GM19043 (cell line): ENCODE measurements around the gene FAM209B.
A peak's percentile ranks its signal among the peaks of the same experiment; 100 is the strongest.
"Not testable (repeated sequence)": the region's sequence is repeated elsewhere in the genome, so short reads cannot be mapped to it uniquely, and the experiment has no call there.

ENCODE experiments used
- ATAC-seq: cut with Tn5 transposase; IDR thresholded peaks from one replicate; pipeline ENCODE4 v1.9.1; 2021; ENCODE audit warnings: low read depth; ENCODE audit not compliant: unreplicated experiment

FAM209B gene

DNA sequence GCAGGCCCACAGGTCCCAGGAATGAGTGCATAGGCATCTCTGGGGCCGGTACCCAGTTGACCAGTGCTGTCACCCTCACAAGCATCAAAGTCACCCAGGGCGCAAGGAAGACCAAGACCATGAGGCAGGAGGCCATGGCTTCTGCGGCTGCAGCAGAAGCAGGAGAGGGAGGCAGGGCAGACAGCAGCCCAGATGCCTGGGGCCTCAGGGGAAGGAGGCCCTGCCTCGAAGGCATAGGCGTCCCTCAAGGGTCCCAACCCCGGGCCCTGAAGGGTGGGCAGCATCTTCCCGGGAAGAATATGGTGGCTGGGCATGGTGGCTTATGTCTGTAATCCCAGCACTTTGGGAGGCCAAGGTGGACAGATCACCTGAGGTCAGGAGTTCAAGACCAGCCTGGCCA is 5.5 kb upstream of the FAM209B start:
- no peak for ATAC-seq

DNA sequence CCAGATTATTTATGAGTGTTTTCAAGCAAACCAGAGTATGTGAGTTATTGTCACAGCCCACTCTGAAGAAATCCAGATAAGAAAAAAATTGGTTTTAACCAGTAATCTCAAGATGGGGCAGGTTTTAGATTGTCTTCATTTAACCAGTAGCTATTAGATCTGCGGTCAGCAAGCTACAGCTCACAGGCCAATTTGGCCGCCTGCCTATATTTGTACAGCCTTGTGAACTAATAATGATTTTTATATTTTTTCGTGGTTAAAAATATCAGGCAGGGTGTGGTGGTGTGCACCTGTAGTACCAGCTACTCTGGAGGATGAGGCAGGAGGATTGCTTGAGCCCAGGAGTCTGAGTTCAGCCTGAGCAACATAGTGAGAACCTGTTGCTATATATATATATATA is 5.0 kb downstream of the FAM209B start:
- ATAC-seq, result no peak

DNA sequence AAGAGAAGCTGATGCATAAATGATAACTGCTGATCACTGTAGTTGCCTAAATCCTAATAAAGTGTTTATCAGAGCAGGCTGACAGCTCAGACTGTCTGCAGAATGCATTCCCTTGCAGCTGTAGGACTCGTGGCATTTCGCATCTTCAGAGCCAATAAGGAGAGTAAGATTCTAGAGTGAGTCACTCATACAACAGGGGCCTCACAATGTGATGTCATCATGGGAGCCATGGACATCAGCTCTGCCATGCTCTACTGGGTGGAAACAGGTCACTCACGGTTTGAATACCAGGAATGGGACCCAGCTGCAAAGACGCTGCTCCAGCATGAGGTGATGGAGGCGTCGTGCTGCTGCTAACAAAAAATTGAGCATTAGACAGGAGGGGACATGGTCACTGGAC is 7.4 kb downstream of the FAM209B start:
- no peak for ATAC-seq

DNA sequence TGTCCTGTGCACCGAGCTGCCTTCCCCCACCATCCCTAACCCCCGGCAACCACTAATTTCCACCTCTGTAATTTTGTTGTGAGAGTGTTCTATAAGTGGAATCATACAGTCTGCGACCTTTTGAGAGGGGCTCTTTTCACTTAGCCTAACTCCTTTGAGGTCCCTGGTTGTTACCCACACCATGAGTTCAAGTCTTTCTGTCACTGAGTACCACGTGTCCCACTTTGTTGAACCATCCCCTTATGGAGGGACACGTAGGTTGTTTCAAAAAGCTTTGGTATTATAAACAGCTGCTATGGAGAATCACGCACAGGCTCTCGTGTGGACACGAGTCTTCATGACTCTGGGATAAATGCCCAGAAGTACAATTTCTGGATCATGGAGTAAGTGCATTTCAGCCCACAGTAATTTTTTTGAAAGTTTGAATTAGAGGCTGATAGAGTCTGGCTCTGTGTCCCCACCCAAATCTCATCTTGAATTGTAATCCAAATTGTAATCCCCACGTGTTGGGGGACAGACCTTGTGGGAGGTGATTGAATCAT is 9.5 kb downstream of the FAM209B start:
- ATAC-seq, result no peak

DNA sequence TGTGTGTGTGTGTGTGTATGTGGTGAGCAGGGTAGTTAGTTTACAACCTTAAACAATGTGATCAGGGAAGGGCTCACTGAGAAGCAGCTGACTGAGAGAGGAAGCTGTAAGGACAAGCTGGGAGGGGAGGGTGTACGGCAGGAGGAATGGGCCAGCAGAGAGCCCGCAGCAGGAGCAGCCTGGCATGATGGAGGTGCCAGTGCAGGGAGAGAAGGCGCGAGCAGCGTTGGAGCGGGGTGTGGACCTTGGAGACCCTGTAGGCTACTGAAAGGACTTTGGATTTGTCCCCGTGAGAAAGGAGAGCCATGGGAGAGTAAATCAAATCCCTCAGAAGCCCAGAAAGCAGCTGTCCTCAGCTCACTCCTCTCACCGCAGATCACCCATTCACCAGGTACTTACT is 18.5 kb downstream of the FAM209B start:
- ATAC-seq, result no peak

DNA sequence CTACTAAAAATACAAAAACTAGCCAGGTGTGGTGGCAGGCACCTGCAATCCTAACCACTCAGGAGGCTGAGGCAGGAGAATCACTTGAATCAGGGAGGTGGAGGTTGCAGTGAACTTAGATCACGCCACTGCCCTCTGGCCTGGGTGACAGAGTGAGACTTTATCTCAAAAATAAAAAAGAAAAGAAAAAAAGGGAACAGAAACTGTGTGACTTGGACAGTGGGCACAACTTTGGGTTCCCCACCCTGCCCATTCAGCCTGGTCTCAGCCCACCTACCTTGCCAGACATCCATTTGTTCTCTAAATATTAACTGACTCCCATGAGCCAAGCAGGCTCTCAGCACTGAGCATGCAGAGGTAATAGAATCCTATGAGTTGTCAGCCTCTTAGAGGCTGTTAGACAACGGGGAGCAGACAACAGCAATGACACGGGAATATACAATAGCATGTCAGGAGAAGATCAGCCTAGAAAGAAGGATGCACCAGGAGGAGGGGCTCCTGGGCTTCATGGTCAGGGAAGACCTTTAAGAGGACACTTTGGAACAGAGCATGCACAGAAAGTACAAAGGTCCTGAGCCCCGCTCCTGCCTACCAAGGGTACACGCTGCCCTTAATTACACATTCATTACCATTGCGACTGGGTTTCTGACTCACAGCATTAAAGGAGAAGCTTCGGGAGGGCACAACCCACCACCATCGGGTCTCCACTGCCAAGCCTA is 20.0 kb downstream of the FAM209B start:
- no peak for ATAC-seq

DNA sequence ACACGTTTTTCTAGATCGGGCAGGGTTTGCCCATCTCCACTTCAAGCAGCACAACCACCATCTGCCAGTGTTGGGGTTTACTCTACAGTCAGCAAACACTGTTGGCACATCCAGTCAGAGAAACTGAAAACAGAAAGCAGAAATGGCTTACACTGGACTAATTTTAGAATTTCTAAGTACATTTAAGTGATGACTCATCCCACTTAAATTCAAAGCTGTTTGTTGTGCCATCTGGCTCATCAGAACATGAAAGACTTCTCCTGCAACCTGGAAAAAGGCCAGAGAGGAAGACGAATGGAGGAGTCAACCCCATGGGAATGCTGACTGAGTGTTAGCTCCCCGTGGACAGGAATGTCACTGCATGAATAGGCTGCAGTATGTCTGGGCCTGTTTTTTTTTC is 21.8 kb downstream of the FAM209B start:
- peak; percentile 87 for ATAC-seq

DNA sequence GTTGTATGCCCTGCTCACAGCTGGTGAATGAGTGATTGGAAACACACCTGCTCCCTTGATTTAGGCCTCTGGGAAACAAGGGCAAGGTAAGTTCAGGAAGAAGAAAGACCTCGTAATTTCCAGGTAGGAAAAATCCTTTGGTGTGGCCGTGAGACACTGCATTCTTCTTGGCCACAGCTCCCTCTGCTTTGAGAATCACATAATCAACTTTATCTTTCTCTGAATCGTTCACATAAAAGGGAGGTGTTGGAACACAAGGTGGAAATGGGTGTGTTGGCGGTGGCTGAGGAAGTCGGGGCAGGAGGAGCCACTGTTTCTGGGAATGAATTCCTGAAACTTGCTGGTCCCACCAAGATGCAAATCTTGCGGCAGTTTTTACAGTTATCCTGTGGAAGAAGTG is 25.9 kb downstream of the FAM209B start:
- no peak for ATAC-seq

DNA sequence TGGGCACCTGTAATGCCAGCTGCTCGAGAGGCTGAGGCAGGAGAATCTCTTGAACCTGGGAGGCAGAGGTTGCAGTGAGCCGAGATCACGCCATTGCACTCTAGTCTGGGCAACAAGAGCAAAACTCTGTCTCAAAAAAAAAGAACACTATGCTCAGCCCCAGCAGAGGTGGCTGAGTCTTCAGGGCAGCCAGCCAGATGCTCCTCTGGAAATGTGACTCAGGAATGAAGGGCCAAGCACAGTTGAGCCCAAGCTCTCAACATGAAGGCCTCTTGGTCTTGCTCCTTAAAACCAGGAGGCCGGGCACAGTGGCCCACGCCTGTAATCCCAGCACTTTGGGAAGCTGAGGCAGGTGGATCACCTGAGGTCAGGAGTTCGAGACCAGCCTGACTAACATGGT is 31.5 kb downstream of the FAM209B start:
- not testable (repeated sequence) for ATAC-seq

DNA sequence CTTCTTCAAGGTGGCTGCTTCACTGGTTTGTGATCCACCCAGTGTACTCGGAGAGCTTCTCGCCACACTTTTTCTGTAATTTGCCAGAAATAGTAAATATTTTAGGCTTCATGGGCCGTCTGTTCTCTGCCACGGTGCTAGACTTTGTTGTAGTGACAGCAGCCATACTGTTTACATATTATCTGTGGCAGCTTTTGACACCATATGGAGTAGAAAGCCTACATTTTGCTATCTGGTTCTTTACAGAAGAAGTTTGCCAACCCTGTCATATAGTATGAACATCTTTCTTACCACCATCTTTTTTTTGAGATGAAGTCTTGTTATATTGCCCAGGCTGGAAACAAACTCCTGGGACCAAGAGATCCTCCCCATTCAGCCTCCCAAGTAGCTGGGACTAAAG is 32.5 kb downstream of the FAM209B start:
- ATAC-seq, result no peak

DNA sequence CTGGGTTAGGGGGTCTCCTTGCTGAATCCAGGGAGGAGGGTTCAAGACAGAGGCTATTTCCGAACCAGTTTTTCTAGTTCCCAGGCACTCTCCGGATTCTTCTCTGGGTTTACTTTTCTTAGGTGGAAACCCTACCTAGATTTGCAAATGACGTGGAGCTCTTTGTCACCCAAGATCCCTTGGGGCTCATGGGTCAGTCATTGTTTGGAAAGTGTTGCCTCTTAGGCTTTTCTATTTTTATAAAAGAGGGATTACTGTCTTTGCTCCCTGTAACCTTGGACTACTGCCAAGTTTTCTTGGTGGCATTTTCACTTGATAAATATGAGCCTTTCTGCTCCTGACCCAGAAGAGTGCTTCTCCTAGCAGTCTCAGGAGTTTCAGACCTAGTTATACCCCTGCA is 33.6 kb downstream of the FAM209B start:
- no peak for ATAC-seq

DNA sequence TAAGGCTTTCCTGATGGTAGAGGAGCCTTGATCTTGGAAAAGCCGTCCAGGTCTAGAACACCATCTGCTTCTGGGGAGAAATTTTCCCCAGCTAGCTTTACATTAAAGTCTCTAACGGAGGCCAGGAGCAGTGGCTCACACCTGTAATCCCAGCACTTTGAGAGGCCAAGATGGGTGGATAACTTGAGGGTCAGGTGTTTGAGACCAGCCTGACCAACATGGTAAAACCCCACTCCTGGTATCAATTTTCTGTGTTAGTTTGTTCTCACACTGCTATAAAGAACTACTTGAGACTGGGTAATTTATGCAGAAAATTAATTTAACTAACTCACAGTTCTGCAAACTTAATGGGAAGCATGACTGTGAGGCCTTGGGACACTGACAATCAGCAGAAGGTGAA is 37.8 kb downstream of the FAM209B start:
- ATAC-seq, result no peak

DNA sequence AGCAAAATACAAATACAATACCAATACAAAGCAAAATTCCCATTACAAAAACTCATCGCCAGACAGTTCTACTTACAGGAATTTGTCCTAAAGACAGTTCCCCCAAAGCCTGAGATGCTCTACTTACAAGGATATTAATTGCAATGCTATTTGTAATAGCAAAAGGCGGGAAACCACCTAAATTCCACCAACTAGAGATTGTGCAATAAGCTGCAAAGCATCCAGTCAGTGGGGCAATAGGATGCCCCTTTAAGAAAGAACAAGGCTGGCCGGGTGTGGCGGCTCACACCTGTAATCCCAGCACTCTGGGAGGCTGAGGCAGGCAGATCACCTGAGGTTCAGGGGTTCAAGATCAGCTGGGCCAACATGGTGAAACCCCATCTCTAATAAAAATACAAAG is 39.1 kb downstream of the FAM209B start:
- no peak for ATAC-seq

DNA sequence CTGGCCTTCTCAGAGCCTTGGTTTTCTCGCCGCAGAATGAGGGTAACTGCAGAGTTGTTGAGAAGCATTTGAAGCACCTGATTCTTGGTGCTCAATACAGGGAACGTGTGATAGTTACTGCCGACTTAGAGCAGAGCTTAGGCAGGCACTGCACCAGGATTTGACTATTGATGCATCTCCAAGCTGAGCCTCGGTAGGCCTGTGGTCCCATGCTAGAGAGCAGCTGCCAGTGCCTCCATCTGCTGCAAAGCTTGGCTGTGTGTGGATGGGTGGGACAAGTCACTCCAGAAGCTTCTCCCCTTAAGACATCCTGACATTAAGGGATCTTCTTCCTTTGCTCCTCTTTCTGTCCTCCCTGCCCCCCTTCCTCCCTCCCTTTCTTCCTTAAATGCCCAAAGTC is 40.9 kb downstream of the FAM209B start:
- ATAC-seq, result no peak

DNA sequence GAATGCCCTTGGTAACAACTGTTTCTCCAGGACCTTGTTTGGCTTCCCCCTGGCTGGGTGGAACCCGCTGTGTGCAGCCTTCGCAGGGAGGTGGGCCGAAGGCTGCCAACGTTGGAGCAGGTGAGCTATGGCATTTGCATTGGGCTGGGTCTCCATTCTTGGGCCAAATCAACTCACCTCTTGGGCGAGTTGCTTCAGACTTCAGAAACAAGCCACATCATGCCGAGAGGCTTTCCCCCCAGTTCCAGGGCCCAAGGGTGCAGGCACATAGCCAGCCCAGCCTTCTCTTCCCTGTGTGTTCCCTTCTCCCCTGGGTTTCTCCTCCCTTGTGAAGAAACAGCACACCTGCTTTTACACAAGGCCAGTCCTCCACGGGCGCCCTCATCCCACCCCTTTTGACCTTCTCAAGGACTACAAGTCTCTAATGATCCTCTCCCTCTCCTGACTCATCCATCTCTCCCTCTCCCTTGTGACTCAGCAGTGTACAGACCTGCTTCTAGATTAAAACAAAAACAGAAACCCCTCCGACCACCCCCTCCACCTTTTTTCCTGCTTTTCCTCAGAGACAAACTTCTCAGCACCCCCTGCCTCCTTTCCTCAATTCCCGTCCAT is 41.6 kb downstream of the FAM209B start:
- ATAC-seq, result no peak

DNA sequence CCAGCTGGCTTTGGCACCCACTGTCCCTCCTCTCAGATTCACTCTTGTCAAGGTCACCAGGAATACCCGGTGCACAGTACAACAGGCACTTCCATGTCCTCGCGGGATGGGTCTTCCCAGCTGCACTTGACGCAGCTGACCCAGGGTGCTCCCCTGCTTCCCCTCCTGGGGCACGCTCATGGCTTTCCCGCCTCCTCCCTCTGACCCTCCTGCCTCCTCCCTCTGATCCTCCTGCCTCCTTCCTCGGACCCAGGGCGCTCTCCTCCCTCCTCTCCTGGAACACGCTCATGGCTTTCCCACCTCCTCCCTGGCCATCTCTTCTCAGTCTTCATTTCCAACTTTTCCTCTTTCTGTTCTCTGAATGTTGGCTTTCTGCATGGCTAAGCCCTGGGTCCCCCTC is 42.1 kb downstream of the FAM209B start:
- no peak for ATAC-seq

DNA sequence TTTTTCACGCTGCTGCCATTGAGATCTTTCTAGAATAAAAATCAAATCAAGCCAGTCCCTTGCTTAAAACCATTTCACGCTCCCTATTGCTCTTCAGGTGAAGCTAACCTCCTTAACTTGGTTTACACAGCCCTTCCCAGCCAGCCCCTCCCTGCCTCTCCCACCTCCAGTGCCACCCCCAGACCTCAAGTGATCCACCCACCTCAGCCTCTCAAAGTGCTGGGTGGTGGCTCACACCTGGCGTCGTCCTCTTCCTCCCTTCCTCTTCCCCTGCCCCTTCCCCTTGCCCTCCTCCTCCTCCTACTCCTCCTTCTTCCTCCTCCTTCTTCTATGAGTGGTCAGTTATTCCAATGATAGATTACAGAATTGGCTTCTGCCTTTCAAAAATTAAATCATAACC is 42.9 kb downstream of the FAM209B start:
- ATAC-seq, result no peak

DNA sequence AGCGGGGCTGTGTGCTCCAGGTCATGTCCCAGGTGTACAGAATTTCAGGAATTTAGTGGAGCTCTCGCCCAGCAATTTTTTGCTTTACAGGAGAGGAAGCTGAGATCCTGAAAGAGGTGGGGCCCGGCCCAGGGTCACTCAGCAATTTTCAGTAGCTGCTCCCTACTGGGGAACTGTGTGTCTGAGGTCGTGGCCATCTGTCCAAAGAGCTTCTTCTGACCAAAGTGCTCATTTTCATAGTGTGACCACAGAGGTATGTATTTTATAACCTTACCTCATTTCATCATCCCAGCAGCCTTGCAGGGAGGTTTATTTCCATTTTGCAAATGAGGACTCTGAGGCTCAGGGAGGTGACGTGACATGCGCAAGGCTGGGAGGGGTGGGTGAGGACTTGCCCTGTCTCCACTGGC is 46.3 kb downstream of the FAM209B start:
- no peak for ATAC-seq

DNA sequence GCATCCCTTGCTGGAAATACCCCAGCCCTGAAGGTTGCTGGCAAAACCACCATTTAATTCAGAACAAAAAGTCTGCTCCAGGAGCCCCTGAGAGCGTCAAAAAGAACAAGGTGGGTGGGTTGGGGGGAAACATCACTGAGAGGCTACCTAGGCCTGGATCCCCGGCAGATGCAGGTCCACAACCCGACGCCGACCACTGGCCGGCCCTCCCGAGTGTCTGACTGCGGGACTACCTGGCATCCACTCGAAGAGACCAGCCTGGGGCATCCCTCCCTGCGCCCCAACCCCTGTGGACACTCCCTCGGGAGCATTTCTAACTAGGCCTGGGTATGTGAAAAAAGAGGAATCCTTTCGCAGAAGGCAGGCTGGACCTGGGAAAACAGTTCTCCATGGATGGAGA is 47.2 kb downstream of the FAM209B start:
- no peak for ATAC-seq

DNA sequence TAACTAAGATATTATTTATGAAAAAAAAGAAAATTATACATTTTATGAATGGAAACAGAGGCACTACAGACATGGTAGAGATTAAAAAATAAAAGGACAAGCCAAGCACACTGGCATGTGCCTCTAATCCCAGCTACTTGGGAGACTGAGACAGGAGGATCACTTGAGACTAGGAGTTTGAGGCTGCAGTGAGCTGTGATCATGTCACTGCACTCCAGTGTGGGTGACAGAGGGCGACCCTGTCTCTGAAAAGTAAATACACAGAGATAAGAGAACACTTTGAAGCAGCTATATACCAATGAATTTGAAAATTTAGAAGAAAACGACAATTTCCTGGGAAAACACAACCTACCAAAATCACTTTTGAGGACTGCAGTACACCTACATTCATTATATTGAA is 48.7 kb downstream of the FAM209B start:
- no peak for ATAC-seq

DNA sequence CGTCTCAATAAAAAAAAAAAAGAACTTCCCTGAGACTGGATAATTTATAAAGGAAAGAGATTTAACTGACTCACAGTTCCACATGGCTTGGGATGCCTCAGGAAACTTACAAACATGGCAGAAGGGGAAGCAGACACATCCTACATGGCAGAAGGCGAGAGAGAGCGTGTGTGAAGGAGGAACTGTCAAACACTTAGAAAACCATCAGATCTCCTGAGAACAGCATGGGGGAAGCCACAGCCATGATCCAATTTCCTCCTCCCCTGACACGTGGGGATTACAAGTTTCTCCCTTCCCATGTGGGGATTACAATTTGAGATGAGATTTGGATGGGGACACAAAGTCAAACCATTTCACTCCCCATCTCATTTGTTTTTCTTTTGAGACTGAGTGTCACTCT is 49.5 kb downstream of the FAM209B start:
- no peak for ATAC-seq

DNA sequence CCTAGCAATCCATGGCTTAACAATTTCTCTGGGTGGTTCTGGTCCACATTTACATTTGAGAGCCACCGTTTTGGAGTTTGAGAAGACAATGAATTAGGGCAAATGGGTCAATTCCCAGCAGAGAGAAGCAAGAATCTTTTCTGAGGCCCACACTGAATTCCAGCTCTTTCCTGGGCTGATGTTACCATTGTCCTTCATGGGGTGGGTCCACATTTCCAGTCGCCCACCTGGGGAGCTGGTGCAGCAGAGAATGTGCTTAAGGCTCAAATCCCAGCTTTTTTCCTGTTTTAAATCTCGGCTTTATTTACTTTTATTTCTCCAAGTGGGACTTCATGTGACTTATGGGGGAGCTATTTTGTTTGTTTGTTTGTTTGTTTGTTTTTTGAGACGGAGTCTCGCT is 51.9 kb downstream of the FAM209B start:
- no peak for ATAC-seq
